ENCODE data around the gene DOC2A.

Gene DOC2A

DNA sequence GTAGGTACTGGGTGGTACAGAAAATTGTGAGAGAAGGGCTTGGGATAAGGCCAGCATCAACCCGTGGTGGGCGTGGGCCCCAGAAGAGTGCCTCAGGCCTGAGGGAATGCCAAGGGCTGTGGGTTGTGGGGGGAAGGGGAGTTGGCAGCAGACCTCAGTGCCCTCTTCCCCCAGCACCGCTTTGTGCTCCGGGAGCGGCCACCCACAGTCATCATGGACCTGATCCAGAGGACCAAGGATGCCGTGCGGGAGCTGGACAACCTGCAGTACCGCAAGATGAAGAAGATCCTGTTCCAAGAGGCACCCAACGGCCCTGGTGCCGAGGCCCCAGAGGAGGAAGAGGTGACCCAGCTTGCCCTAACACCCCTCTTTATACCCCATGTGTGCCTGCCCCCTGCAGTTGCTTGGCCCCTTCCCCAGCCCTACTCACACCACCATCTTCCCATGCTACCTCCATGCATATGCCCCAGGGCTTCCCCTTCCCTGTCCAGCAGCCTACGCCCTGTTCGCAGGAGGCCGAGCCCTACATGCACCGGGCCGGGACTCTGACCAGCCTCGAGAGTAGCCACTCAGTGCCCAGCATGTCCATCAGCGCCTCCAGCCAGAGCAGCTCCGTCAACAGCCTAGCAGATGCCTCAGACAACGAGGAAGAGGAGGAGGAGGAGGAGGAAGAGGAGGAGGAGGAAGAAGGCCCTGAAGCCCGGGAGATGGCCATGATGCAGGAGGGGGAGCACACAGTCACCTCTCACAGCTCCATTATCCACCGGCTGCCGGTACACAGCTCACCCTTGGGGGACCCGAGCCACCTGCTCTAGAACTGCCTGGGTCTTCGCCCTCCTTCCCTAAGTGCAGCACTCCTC lies 28.0 kb downstream of the DOC2A start:
- no peak overlapping the region for H3K4me3 ChIP-seq (ENCODE audit: low read length)
- H3F3A ChIP-seq (ENCODE audit: control insufficient read depth, insufficient read depth), result no peaks in the 10 kb centered on the region
- peaks cover 4% of the 10 kb centered on the region for H3K79me2 ChIP-seq (ENCODE audit: control insufficient read depth, low read length)
- no peaks in the 10 kb centered on the region for H3K4me1 ChIP-seq (ENCODE audit: control insufficient read depth, low read length)
- no peaks in the 10 kb centered on the region for H4K20me1 ChIP-seq (ENCODE audit: control insufficient read depth, insufficient read depth, low read depth, low read length)
- no peak overlapping the region for H3K4me2 ChIP-seq (ENCODE audit: low read length)
- no peaks in the 10 kb centered on the region for H3K27me3 ChIP-seq (ENCODE audit: control insufficient read depth, low read length)
- TF ChIP-seq, protein P1, sequence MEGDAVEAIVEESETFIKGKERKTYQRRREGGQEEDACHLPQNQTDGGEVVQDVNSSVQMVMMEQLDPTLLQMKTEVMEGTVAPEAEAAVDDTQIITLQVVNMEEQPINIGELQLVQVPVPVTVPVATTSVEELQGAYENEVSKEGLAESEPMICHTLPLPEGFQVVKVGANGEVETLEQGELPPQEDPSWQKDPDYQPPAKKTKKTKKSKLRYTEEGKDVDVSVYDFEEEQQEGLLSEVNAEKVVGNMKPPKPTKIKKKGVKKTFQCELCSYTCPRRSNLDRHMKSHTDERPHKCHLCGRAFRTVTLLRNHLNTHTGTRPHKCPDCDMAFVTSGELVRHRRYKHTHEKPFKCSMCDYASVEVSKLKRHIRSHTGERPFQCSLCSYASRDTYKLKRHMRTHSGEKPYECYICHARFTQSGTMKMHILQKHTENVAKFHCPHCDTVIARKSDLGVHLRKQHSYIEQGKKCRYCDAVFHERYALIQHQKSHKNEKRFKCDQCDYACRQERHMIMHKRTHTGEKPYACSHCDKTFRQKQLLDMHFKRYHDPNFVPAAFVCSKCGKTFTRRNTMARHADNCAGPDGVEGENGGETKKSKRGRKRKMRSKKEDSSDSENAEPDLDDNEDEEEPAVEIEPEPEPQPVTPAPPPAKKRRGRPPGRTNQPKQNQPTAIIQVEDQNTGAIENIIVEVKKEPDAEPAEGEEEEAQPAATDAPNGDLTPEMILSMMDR (IDR thresholded peaks at IDR 0.05; ENCODE audit: low read depth, low read length, poor library complexity, severe bottlenecking), result no peak
- TF ChIP-seq EZH2phosphoT487 (IDR thresholded peaks at IDR 0.05; ENCODE audit: borderline replicate concordance, low read length), result no peak
- no peaks in the 10 kb centered on the region for H3K9me2 ChIP-seq (replicated peaks; ENCODE audit: control insufficient read depth, low read length)
- H3K9me3 ChIP-seq (ENCODE audit: control insufficient read depth, insufficient read depth, low read length), result no peaks in the 10 kb centered on the region
- H3K27ac ChIP-seq (ENCODE audit: low read depth, low read length), result no peak overlapping the region
- peaks cover 100% of the 10 kb centered on the region for H3K36me3 ChIP-seq (ENCODE audit: control insufficient read depth, low read length)

DNA sequence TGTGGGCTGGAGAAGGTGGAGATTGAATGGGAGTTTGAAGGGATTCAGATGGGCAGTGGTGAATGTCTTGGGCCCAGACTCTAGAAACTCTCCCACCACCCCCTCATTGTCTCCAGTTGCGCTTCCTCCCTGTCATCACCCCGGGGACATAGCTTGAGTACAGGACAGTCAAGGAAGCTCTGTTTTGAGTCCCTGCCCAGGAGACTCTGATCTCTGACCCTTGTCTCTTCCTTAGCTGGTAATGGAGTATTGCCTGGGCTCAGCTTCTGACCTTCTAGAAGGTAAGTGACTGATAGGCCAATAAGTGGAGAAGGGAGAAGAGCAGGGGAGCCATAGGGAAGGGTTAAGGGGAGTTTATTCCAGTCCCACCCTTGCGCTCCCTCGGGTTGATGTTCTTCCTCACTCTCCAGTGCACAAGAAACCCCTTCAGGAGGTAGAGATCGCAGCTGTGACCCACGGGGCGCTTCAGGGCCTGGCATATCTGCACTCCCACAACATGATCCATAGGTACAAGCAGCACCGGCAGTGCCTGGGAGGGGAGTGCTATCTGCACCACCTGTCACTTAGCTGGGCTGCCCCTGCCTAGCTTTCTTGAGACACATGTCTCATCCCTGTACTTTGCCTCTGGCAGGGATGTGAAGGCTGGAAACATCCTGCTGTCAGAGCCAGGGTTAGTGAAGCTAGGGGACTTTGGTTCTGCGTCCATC lies 32.1 kb downstream of the DOC2A start:
- Histone ChIP-seq H3K4me3 (ENCODE audit: low read length) (no peak overlapping the region), H3K27me3 (ENCODE audit: control insufficient read depth, low read length) (no peaks in the 10 kb centered on the region), H3K79me2 (ENCODE audit: control insufficient read depth, low read length) (peaks cover 45% of the 10 kb centered on the region), H3K36me3 (ENCODE audit: control insufficient read depth, low read length) (peaks cover 87% of the 10 kb centered on the region), H3F3A (ENCODE audit: control insufficient read depth, insufficient read depth) (no peaks in the 10 kb centered on the region), H3K4me1 (ENCODE audit: control insufficient read depth, low read length) (peaks cover 23% of the 10 kb centered on the region), H3K9me2 (replicated peaks; ENCODE audit: control insufficient read depth, low read length) (no peaks in the 10 kb centered on the region), H3K27ac (ENCODE audit: low read depth, low read length) (no peak overlapping the region), H3K9me3 (ENCODE audit: control insufficient read depth, insufficient read depth, low read length) (no peaks in the 10 kb centered on the region), H3K4me2 (ENCODE audit: low read length) (no peak overlapping the region), H4K20me1 (ENCODE audit: control insufficient read depth, insufficient read depth, low read depth, low read length) (peaks cover 10% of the 10 kb centered on the region)
- TF ChIP-seq, protein P1 (IDR thresholded peaks at IDR 0.05; ENCODE audit: low read depth, low read length, poor library complexity, severe bottlenecking), result no peak
- TF ChIP-seq EZH2phosphoT487 (IDR thresholded peaks at IDR 0.05; ENCODE audit: borderline replicate concordance, low read length), result no peak

DNA sequence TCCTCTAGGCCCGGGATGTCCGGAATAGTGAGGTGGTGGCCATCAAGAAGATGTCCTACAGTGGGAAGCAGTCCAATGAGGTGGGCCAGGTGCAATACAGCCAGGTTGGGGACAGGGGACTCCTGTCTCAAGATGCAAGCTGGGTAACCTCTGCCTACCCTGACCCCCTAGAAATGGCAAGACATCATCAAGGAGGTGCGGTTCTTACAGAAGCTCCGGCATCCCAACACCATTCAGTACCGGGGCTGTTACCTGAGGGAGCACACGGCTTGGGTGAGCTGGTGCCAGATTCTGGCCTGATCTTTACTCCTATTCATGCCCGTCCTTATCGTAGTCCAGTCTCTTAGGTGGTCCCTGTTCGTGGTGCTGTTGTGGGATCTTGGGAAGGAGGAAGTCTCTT lies 32.7 kb downstream of the DOC2A start:
- Histone ChIP-seq H3K36me3 (ENCODE audit: control insufficient read depth, low read length) (peaks cover 81% of the 10 kb centered on the region), H3K4me2 (ENCODE audit: low read length) (no peak overlapping the region), H3K79me2 (ENCODE audit: control insufficient read depth, low read length) (peaks cover 45% of the 10 kb centered on the region)

More for the DNA sequence above, 32.7 kb downstream of the DOC2A start:
- H3K9me3 ChIP-seq (ENCODE audit: control insufficient read depth, insufficient read depth, low read length), result peaks cover 2% of the 10 kb centered on the region; the same call in 1 of the 2 replicates
- H4K20me1 ChIP-seq (ENCODE audit: control insufficient read depth, insufficient read depth, low read depth, low read length), result peaks cover 10% of the 10 kb centered on the region
- H3K4me3 ChIP-seq (ENCODE audit: low read length), result no peak overlapping the region
- no peak for TF ChIP-seq EZH2phosphoT487 (IDR thresholded peaks at IDR 0.05; ENCODE audit: borderline replicate concordance, low read length)
- TF ChIP-seq, protein P1 (IDR thresholded peaks at IDR 0.05; ENCODE audit: low read depth, low read length, poor library complexity, severe bottlenecking), result no peak
- no peak overlapping the region for H3K27ac ChIP-seq (ENCODE audit: low read depth, low read length)
- no peaks in the 10 kb centered on the region for H3F3A ChIP-seq (ENCODE audit: control insufficient read depth, insufficient read depth)
- peaks cover 26% of the 10 kb centered on the region for H3K4me1 ChIP-seq (ENCODE audit: control insufficient read depth, low read length)
- H3K27me3 ChIP-seq (ENCODE audit: control insufficient read depth, low read length), result no peaks in the 10 kb centered on the region
- no peaks in the 10 kb centered on the region for H3K9me2 ChIP-seq (replicated peaks; ENCODE audit: control insufficient read depth, low read length)
